Gastrocnemius medialis (tissue), 4 donors: ENCODE measurements around the gene GGA1. TPM values are rescaled to one million over a fixed set of nuclear protein-coding genes. Genes with fewer than 3 reads are reported as not detected.
"Not testable (repeated sequence)": the region's sequence is repeated elsewhere in the genome, so short reads cannot be mapped to it uniquely, and the experiment has no call there.

Experiments
- ATAC-seq, 2 donors: fragments of 150-250 bp; one replicate each; pipeline ENCODE4 v1.9.1; 2016
- DNase-seq, 2 donors: peaks; one replicate each; pipeline ENCODE4 v3.0.0-alpha.2; 2019
- H3K27ac ChIP-seq, 4 donors: fragments of 200-600 bp; sonication (generic); 1 replicate in 1 of 4; 2 replicates in 3 of 4; pipeline ENCODE4 v1.5.1; 2016 to 2018; ENCODE audit warnings: mild to moderate bottlenecking in 2 of 4, moderate library complexity in 1 of 4
- H3K27me3 ChIP-seq, 3 donors: fragments of 200-600 bp; sonication (generic) in 2 of 3; 1 replicate in 1 of 3; 2 replicates in 2 of 3; pipeline versions ENCODE4 v1.5.1 to v1.6.0; 2016 to 2019; ENCODE audit warnings: mild to moderate bottlenecking in 1 of 3, moderate library complexity in 1 of 3
- H3K36me3 ChIP-seq, 2 donors: fragments of 200-600 bp; sonication (generic) in 1 of 2; one replicate each; pipeline ENCODE4 v1.5.1; 2017 to 2018
- H3K4me1 ChIP-seq, 2 donors: fragments of 200-600 bp; sonication (generic) in 1 of 2; one replicate each; pipeline ENCODE4 v1.5.1; 2016 to 2017; ENCODE audit warnings: mild to moderate bottlenecking in 2 of 2
- H3K4me3 ChIP-seq, 4 donors: fragments of 200-600 bp; sonication (generic) in 3 of 4; 1 replicate in 1 of 4; 2 replicates in 3 of 4; pipeline ENCODE4 v1.5.1; 2016 to 2019; ENCODE audit warnings: mild to moderate bottlenecking in 2 of 4
- H3K9me3 ChIP-seq, 3 donors: fragments of 200-600 bp; sonication (generic) in 2 of 3; 1 replicate in 1 of 3; 2 replicates in 2 of 3; pipeline ENCODE4 v1.5.1; 2016 to 2019
- CTCF ChIP-seq, 5 experiments: fragments of 450-650 bp in 3 of 5; fragments of 200-600 bp in 2 of 5; sonication (generic) in 2 of 5; IDR thresholded peaks in 4 of 5; conservative IDR thresholded peaks in 1 of 5; 1 replicate in 4 of 5; 2 replicates in 1 of 5; pipeline ENCODE4 v1.5.1; 2016 to 2019; ENCODE audit warnings: antibody characterized with exemption in 5 of 5, mild to moderate bottlenecking in 3 of 5, moderate library complexity in 3 of 5
- POLR2A ChIP-seq, 2 donors: fragments of 450-650 bp; IDR thresholded peaks; one replicate each; pipeline ENCODE4 v1.6.1; 2017; ENCODE audit warnings: antibody characterized with exemption in 2 of 2, mild to moderate bottlenecking in 2 of 2, moderate library complexity in 2 of 2
- in situ Hi-C, 4 donors: fragments of 200-750 bp; cut with MboI; loops; one replicate each; pipeline versions ENCODE4 v1.15.0 to v1.8.0; 2017; ENCODE audit warnings: low sequenced_read_pairs in 4 of 4
- intact Hi-C: fragments of 100-400 bp; cut with DNase I; formaldehyde crosslinking; loops from one replicate; pipeline ENCODE4 v1.15.1; 2023; ENCODE audit warnings: low total_unique reads
- total RNA-seq, 4 donors: library from RNA; depleted of rRNA; stranded (reverse); fragments of >200 nt; gene quantifications; one replicate each; pipeline versions ENCODE4 v1.1.0 to v1.2.3, GENCODE V29; 2016

Gene GGA1
- total RNA-seq, 4 donors from 2014 or later, result 39.0 to 48.8 (median 45.0) TPM

GRCh38 chr22:37578002-37578401 is 30.6 kb upstream of the GGA1 start:
- intact Hi-C loops (no loop called here), in situ Hi-C loops (no loop called here)
- H3K27ac ChIP-seq, result no peak overlapping the region
- no peak overlapping the region for H3K4me3 ChIP-seq
- no peak for ATAC-seq
- TF ChIP-seq POLR2A (IDR thresholded peaks at IDR 0.05), result no peak
- TF ChIP-seq CTCF (IDR thresholded peaks at IDR 0.05 in 4 of 5, conservative IDR thresholded peaks at IDR 0.05 in 1 of 5), result no peak
- peaks cover 4 to 5% of the 10 kb centered on the region in 2 donors for H3K4me1 ChIP-seq
- no peaks in the 10 kb centered on the region for H3K36me3 ChIP-seq
- DNase-seq, result no peak
- no peaks in the 10 kb centered on the region for H3K27me3 ChIP-seq
- no peaks in the 10 kb centered on the region for H3K9me3 ChIP-seq

- H3K9me3 ChIP-seq, result no peaks in the 10 kb centered on the region
- H3K36me3 ChIP-seq, result no peaks in the 10 kb centered on the region
- in situ Hi-C loops (no loop called here), intact Hi-C loops (no loop called here)
- TF ChIP-seq CTCF (IDR thresholded peaks at IDR 0.05 in 4 of 5, conservative IDR thresholded peaks at IDR 0.05 in 1 of 5) (no peak), POLR2A (IDR thresholded peaks at IDR 0.05) (no peak)
- H3K4me1 ChIP-seq, result peaks cover 4 to 5% of the 10 kb centered on the region in 2 donors
- DNase-seq (peak in 1 of 2 donors; percentile 73), ATAC-seq (peak in 1 of 2 donors; percentile 72)
- H3K4me3 ChIP-seq, result no peak overlapping the region
- no peak overlapping the region for H3K27ac ChIP-seq
- no peaks in the 10 kb centered on the region for H3K27me3 ChIP-seq
Measured at GRCh38 chr22:37581504-37581903, 27.1 kb upstream of the GGA1 start.

- no peak for TF ChIP-seq POLR2A (IDR thresholded peaks at IDR 0.05)
- TF ChIP-seq CTCF (IDR thresholded peaks at IDR 0.05 in 4 of 5, conservative IDR thresholded peaks at IDR 0.05 in 1 of 5), result no peak
- H3K27ac ChIP-seq, result no peak overlapping the region
- intact Hi-C loops, result no loop called here
- H3K9me3 ChIP-seq, result no peaks in the 10 kb centered on the region
- in situ Hi-C loops, result no loop called here
- no peaks in the 10 kb centered on the region for H3K36me3 ChIP-seq
- DNase-seq (no peak), ATAC-seq (no peak)
- peaks cover 4 to 5% of the 10 kb centered on the region in 2 donors for H3K4me1 ChIP-seq
- H3K27me3 ChIP-seq, result no peaks in the 10 kb centered on the region
- H3K4me3 ChIP-seq, result no peak overlapping the region
Measured at GRCh38 chr22:37582526-37582925, 26.1 kb upstream of the GGA1 start.

GRCh38 chr22:37588546-37589215 is 20.0 kb upstream of the GGA1 start:
- no peak for ATAC-seq
- intact Hi-C loops (no loop called here), in situ Hi-C loops (no loop called here)
- Histone ChIP-seq H3K4me1 (no peaks in the 10 kb centered on the region), H3K9me3 (no peaks in the 10 kb centered on the region), H3K4me3 (no peak overlapping the region), H3K36me3 (no peaks in the 10 kb centered on the region), H3K27ac (no peak overlapping the region), H3K27me3 (no peaks in the 10 kb centered on the region)
- TF ChIP-seq CTCF (IDR thresholded peaks at IDR 0.05 in 4 of 5, conservative IDR thresholded peaks at IDR 0.05 in 1 of 5) (no peak), POLR2A (IDR thresholded peaks at IDR 0.05) (no peak)
- no peak for DNase-seq

GRCh38 chr22:37589636-37590035 is 19.0 kb upstream of the GGA1 start:
- DNase-seq (no peak), ATAC-seq (no peak)
- no peaks in the 10 kb centered on the region for H3K9me3 ChIP-seq
- intact Hi-C loops (no loop called here), in situ Hi-C loops (loop anchor here in 1 of 4 donors (10.0 kb wide), 1 partner anchor 55 kb away; no protein-coding TSS in a partner anchor)
- no peaks in the 10 kb centered on the region for H3K4me1 ChIP-seq
- H3K27ac ChIP-seq, result no peak overlapping the region
- no peaks in the 10 kb centered on the region for H3K27me3 ChIP-seq
- TF ChIP-seq POLR2A (IDR thresholded peaks at IDR 0.05), result no peak
- no peak for TF ChIP-seq CTCF (IDR thresholded peaks at IDR 0.05 in 4 of 5, conservative IDR thresholded peaks at IDR 0.05 in 1 of 5)
- no peaks in the 10 kb centered on the region for H3K36me3 ChIP-seq
- H3K4me3 ChIP-seq, result no peak overlapping the region

GRCh38 chr22:37591081-37591480 is 17.6 kb upstream of the GGA1 start:
- intact Hi-C loops, ATAC-seq, H3K9me3 ChIP-seq, H3K4me3 ChIP-seq, DNase-seq, H3K27ac ChIP-seq, H3K27me3 ChIP-seq, H3K4me1 ChIP-seq, H3K36me3 ChIP-seq: not testable (repeated sequence)
- in situ Hi-C loops, result loop anchor here in 1 of 4 donors (10.0 kb wide), 1 partner anchor 56 kb away; no protein-coding TSS in a partner anchor
